ENCODE data around the gene PKD2L2. TPM values are rescaled to one million over a fixed set of nuclear protein-coding genes. Genes with fewer than 3 reads are reported as not detected.

The PKD2L2 gene
- total and polyA plus RNA-seq, 2 of the 4 experiments (the other 2 are of a cell fraction), result not detected

DNA sequence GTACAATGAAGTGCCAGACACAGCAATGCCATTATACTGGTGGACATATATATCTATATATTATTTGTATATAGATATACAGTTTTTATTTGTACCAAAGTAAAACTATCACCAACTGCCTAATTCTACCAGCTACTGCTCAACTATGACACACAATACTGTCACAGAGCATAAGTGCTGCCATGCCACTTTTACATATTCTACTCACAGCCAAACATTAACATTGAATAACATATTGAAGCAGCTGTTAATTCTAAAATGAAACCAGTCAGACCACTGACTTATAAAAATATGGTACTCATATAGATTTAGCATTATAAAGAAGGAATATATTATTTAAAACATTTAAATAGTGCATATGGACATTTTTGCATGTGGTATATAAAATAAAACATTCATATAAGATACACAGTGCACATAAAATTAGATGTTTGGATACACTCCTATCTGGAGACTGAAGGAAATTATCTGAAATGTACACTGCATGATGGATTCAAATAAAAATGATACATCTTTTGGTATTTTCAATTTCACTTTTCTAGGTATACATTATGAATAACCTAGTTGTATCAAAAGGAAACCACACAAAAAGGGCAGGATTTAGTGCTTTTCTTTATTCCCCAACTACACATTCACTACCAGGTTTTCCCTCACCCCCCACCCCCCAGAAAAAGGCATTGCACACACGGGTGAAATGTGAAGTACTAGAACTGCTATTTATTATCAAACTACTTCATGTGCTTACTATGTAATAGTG, 48.9 kb downstream of the PKD2L2 start:
- peaks cover 27% of the 10 kb centered on the region for H3K36me3 ChIP-seq (ENCODE audit: control insufficient read depth, insufficient read depth, low read length)
- H2BK20ac ChIP-seq (ENCODE audit: low read depth, low read length), result no peak overlapping the region
- no peak overlapping the region for H2AK5ac ChIP-seq (ENCODE audit: low read depth, low read length)
- H3K27me3 ChIP-seq (ENCODE audit: control insufficient read depth, insufficient read depth, low read length), result no peaks in the 10 kb centered on the region
- ATAC-seq (ENCODE audit: low read depth) (no peak), DNase-seq (no peak)
- POLR2A ChIA-PET (ENCODE audit: unreplicated experiment), result no interaction called here
- H3K23ac ChIP-seq (ENCODE audit: low read depth, low read length), result no peak overlapping the region
- no peaks in the 10 kb centered on the region for H3K9me3 ChIP-seq (ENCODE audit: control insufficient read depth, insufficient read depth, low read length)
- H3K4me2 ChIP-seq (ENCODE audit: low read depth, low read length), result no peak overlapping the region
- no peak overlapping the region for H4K8ac ChIP-seq (ENCODE audit: low read depth in 2 of 2, low read length in 2 of 2)
- H4K91ac ChIP-seq (ENCODE audit: insufficient read depth, low read depth, low read length), result no peak overlapping the region
- H4K20me1 ChIP-seq (ENCODE audit: insufficient read depth, low read length), result 0 out of 2 replicates have a peak, but pooled peaks cover 5% of the 10 kb centered on the region
- intact Hi-C loops (cut with micrococcal nuclease) (no loop called here), dilution Hi-C loops (cut with HindIII; ENCODE audit: low sequenced_read_pairs, unreplicated experiment) (no loop called here), in situ Hi-C loops (cut with MboI; ENCODE audit: low sequenced_read_pairs) (no loop called here)
- BruUV-seq (replicated peaks), result no TSS peak
- no peak overlapping the region for H2BK5ac ChIP-seq (ENCODE audit: low read depth, low read length, poor library complexity, severe bottlenecking)
- H2BK120ac ChIP-seq (ENCODE audit: low read depth, low read length), result no peak overlapping the region
- H4K5ac ChIP-seq (ENCODE audit: low read depth, low read length), result no peak overlapping the region
- CTCF ChIA-PET, result interaction anchor here (0.7 kb wide), 1 partner anchor 9 kb away, joined by 5 read pairs; no protein-coding TSS in a partner anchor
- no peak overlapping the region for H2BK15ac ChIP-seq (ENCODE audit: low read depth, low read length)
- no peak overlapping the region for H2AK9ac ChIP-seq (replicated peaks; ENCODE audit: low read depth, low read length, poor library complexity)
- no CpG with 5 or more reads among the region's 1 CpG for WGBS, 2 experiments (ENCODE audit: extremely low coverage in 2 of 2, insufficient read length in 1 of 2)
- no peak overlapping the region for H3K27ac ChIP-seq (ENCODE audit: insufficient read depth, low read length)
- no peak overlapping the region for H3K9ac ChIP-seq (ENCODE audit: low read depth, low read length)
- H3K18ac ChIP-seq (ENCODE audit: low read depth, low read length), result no peak overlapping the region
- no peak overlapping the region for H3K4ac ChIP-seq (ENCODE audit: low read depth, low read length)
- H3K14ac ChIP-seq (replicated peaks; ENCODE audit: low read depth, low read length), result no peak overlapping the region
- peaks cover 1% of the 10 kb centered on the region for H3K4me1 ChIP-seq (ENCODE audit: control insufficient read depth, insufficient read depth, low read length)
- no peaks in the 10 kb centered on the region; a peak in 2 of 4 replicates for H3K79me1 ChIP-seq (ENCODE audit: low read depth in 1 of 2, low read length in 2 of 2)
- H3K56ac ChIP-seq (ENCODE audit: extremely low read depth, insufficient read depth, low read length), result no peak overlapping the region
- H3K9me1 ChIP-seq (ENCODE audit: insufficient read depth, low read length), result 0 out of 2 replicates have a peak, but pooled peaks cover 3% of the 10 kb centered on the region
- TF ChIP-seq MXI1 (IDR thresholded peaks at IDR 0.05; ENCODE audit: borderline replicate concordance, low read depth, low read length) (no peak), RAD21 (IDR thresholded peaks at IDR 0.05; ENCODE audit: low read length) (no peak), CEBPB (IDR thresholded peaks at IDR 0.05; ENCODE audit: low read depth, low read length) (no peak), BHLHE40 (IDR thresholded peaks at IDR 0.05; ENCODE audit: low read depth, low read length) (no peak), NFE2L2 (IDR thresholded peaks at IDR 0.05; ENCODE audit: low read depth, low read length) (no peak), POLR2A (IDR thresholded peaks at IDR 0.05; ENCODE audit: low read depth, low read length) (no peak), RFX5 (IDR thresholded peaks at IDR 0.05; ENCODE audit: low read depth, low read length) (no peak), MAFK (IDR thresholded peaks at IDR 0.05; ENCODE audit: low read depth, low read length) (no peak), CHD1 (IDR thresholded peaks at IDR 0.05; ENCODE audit: low read depth, low read length) (no peak), RCOR1 (IDR thresholded peaks at IDR 0.05; ENCODE audit: insufficient replicate concordance, low read length) (no peak), FOS (IDR thresholded peaks at IDR 0.05; ENCODE audit: low read depth, low read length) (no peak), SMC3 (IDR thresholded peaks at IDR 0.05; ENCODE audit: low read depth, low read length) (no peak)
- TF ChIP-seq, protein P1, sequence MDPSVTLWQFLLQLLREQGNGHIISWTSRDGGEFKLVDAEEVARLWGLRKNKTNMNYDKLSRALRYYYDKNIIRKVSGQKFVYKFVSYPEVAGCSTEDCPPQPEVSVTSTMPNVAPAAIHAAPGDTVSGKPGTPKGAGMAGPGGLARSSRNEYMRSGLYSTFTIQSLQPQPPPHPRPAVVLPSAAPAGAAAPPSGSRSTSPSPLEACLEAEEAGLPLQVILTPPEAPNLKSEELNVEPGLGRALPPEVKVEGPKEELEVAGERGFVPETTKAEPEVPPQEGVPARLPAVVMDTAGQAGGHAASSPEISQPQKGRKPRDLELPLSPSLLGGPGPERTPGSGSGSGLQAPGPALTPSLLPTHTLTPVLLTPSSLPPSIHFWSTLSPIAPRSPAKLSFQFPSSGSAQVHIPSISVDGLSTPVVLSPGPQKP (IDR thresholded peaks at IDR 0.05; ENCODE audit: borderline replicate concordance, low read depth, low read length), result no peak
- TF ChIP-seq, protein P2, sequence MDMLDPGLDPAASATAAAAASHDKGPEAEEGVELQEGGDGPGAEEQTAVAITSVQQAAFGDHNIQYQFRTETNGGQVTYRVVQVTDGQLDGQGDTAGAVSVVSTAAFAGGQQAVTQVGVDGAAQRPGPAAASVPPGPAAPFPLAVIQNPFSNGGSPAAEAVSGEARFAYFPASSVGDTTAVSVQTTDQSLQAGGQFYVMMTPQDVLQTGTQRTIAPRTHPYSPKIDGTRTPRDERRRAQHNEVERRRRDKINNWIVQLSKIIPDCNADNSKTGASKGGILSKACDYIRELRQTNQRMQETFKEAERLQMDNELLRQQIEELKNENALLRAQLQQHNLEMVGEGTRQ (IDR thresholded peaks at IDR 0.05; ENCODE audit: low read depth, low read length), result no peak
- H2AFZ ChIP-seq (replicated peaks; ENCODE audit: low read length, poor library complexity), result no peak overlapping the region
- no peak overlapping the region for H3K4me3 ChIP-seq (ENCODE audit: insufficient read depth, low read depth, low read length)

All from IMR-90 (cell line).